ENCODE measurements around the gene GPRC5D.

GPRC5D gene

GRCh38 chr12:12903642-12904609 lies 48.0 kb downstream of the GPRC5D start:
- no peak for DNase-seq (ENCODE audit: low read depth)

- DNase-seq (ENCODE audit: low read depth): no peak
Measured at GRCh38 chr12:12902036-12902435, 49.9 kb downstream of the GPRC5D start.

- no peak for DNase-seq (ENCODE audit: low read depth)
Measured at GRCh38 chr12:12901158-12901791, 50.7 kb downstream of the GPRC5D start.

GRCh38 chr12:12900786-12901157 lies 51.2 kb downstream of the GPRC5D start:
- no peak for DNase-seq (ENCODE audit: low read depth)

- DNase-seq (ENCODE audit: low read depth): no peak
Measured at GRCh38 chr12:12899530-12900380, 52.2 kb downstream of the GPRC5D start.

- no peak for DNase-seq (ENCODE audit: low read depth)
Measured at GRCh38 chr12:12898911-12899511, 53.0 kb downstream of the GPRC5D start.

- no peak for DNase-seq (ENCODE audit: low read depth)
Measured at GRCh38 chr12:12898136-12898717, 53.7 kb downstream of the GPRC5D start.

- no peak for DNase-seq (ENCODE audit: low read depth)
Measured at GRCh38 chr12:12897302-12897701, 54.7 kb downstream of the GPRC5D start.

GRCh38 chr12:12896260-12896659 lies 55.7 kb downstream of the GPRC5D start:
- DNase-seq (ENCODE audit: low read depth): no peak

GRCh38 chr12:12893438-12893837 lies 58.5 kb downstream of the GPRC5D start:
- DNase-seq (ENCODE audit: low read depth): no peak

- no peak for DNase-seq (ENCODE audit: low read depth)
Measured at GRCh38 chr12:12892681-12893141, 59.3 kb downstream of the GPRC5D start.

- DNase-seq (ENCODE audit: low read depth): no peak
Measured at GRCh38 chr12:12891881-12892355, 60.1 kb downstream of the GPRC5D start.

GRCh38 chr12:12891080-12891880 lies 60.7 kb downstream of the GPRC5D start, which contains the start of gene GPRC5A:
Gene GPRC5A, plus strand, starts transcription at chr12:12891562. Its CDS starts 16,688 bp downstream, at chr12:12908250.
- DNase-seq (ENCODE audit: low read depth): no peak

Measured in stimulated activated CD8-positive, alpha-beta memory T cell treated with anti-CD3 and anti-CD28 coated beads, Interleukin-7, amount 100 ng/mL, for 24 hours (primary cell).